GM18909 (cell line): ENCODE results near the gene GMPPA.

Experiments used
- ATAC-seq: cut with Tn5 transposase; IDR thresholded peaks from one replicate; pipeline ENCODE4 v1.9.1; 2021; ENCODE audit warnings: mild to moderate bottlenecking; ENCODE audit not compliant: unreplicated experiment, poor library complexity

The GMPPA gene

DNA sequence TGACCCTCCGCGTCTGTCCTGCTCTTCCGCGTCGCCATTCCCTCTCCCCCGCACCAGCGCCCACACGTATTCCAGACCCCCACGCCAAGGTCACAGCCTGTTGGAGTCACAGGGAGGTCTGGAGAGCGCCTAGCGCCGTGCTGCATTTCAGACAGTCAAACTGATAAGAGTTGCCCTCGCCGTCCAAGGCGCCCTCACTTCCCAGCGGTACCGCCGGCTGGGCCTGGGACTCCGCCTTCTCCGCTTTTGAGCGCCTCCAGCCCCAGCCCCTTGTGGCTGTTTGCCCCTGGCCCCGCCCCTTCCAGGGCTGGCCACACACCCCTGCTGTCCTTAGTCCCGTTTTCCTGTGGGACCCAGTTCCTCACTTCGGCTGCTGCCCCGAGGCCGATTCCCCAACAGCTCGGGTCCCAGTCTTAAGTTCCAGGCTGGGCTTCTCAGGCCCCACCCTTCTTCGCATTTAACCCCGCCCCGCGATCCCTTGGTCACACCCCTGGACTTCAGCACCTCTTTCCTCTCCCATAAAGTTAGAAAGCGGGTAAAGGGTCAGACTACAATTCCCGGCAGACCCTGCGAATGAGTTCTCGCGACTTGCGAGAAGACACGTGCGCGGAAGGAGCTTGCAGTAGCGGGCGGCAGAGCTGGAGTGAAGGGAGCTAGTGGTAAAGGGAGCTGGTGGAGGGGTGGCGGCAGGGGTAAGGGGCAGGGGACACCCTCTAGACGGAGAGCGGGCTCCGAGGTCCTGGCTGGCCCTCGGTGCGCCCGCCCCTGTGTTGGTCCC lies at the start of gene GMPPA:
GMPPA (plus strand) TSS at position 612 of the 778 bp plus-strand sequence. CDS start 1,085 bp downstream, outside the sequence.
- ATAC-seq: peak; percentile 95

GRCh38 chr2:219449609-219450008 lies 49.1 kb upstream of the GMPPA start:
- ATAC-seq: no peak

GRCh38 chr2:219451661-219452360 lies 46.9 kb upstream of the GMPPA start:
- ATAC-seq: no peak

- ATAC-seq: no peak
Observed at GRCh38 chr2:219452361-219453317, 46.1 kb upstream of the GMPPA start.

GRCh38 chr2:219453671-219454590 lies 44.8 kb upstream of the GMPPA start:
- no peak for ATAC-seq

GRCh38 chr2:219455581-219455980 lies 43.1 kb upstream of the GMPPA start:
- no peak for ATAC-seq

DNA sequence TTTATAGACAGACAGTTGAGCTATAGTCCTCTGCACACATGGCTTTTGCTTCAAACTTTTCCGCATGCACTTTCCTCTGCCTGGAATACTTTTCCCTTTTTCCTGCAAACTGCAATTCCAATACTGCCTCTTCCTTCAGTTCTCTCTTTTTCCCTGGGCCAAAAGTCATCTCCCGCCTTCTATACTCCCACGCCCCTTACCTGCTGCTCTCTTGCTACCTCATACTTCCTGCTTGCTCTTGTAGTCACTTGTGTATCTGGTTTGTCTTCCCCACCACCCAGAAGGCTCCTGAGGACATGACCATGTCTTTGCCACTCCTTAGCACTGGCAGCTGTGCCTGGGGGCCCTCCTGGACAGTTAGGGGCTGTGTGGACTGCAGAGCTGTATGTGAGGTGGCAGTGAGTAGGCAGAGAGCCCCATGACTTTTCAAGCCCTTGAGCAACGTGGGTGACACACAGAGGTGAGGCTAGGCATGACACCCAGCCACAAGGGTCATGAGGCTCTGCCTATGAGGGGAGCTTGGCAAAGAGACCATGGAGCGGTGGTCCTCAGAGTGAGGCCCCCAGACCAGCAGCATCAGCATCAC lies 40.8 kb upstream of the GMPPA start:
- ATAC-seq: peak; percentile 48

DNA sequence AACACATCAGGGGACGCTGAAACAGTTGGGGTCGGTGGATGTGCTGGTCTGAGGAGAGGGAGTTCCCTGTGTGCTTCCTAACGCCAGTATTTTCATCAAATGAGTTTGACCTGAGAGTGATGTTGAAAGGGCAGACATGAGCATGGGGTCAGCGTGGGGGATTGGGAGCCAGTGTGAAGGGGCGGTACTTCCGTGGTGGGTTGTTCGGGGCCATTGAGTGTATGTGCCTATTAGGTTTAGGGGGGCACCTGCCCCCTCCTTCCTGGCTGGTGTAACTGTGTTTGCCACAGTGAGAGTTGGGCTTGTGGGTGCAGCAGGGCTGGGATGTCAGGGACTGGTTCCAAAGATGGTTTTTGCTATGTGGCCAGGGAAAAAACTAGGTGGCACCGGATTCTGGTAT lies 39.7 kb upstream of the GMPPA start:
- no peak for ATAC-seq

DNA sequence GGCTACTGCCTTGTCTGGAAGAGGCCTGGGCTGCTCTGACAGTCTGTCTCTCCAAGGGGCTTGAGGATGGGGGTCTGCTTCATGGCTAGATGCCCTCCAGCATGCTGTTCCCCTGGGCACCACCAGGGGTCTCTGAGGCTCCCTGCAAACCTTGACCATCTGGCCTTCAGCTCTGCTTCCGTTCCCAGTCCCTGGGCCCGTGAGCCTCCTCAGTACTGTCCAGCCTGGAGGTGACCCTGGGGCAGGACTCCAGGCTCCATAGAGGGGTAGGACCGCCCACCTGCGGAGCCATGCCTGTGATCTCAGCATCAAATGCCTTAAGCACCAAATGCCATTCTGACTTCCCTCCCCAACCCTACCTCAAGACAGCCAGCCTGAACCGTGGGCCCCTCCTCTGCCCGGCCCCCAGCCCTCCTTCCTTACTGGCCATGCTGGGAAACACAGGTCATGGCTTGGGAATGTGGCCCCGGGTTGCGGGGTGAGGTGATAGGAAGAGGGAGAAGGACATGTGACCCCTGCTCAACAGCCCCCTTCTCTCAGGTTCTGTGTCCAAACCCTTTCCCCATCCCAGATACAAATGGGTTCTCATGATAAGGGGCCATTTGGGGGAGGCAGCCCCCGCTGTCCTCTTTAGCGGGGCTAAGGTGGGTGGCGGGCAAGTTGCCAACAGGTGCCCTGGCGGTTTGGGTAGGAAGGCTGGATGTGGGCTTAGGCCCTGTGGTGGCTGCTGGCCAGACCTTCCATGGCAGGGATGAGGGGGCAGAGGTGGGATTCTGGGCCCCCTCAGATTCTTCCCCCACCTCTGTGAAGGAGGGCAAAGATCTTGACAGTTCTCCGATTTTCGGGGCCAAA lies 39.0 kb upstream of the GMPPA start:
- ATAC-seq: peak; percentile 73

GRCh38 chr2:219460424-219460926 lies 38.2 kb upstream of the GMPPA start:
- no peak for ATAC-seq

- no peak for ATAC-seq
Observed at GRCh38 chr2:219461047-219461514, 37.6 kb upstream of the GMPPA start.

DNA sequence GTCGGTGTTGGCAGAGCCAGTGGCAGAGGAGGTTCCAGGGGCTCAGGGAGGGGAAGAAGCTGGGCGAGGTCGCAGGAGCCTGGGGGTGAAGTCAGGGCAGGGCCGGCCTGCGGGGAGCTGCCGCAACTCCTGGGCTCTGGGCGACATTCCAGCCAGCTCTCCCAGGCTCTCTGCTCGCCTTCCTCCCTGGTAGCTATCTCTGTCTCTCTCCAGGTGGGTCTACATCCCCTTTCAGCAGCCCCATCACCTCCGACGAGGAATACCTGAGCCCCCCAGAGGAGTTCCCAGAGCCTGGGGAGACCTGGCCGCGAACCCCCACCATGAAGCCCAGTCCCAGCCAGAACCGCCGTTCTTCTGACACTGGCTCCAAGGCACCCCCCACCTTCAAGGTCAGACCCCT lies 37.0 kb upstream of the GMPPA start:
- ATAC-seq: no peak

DNA sequence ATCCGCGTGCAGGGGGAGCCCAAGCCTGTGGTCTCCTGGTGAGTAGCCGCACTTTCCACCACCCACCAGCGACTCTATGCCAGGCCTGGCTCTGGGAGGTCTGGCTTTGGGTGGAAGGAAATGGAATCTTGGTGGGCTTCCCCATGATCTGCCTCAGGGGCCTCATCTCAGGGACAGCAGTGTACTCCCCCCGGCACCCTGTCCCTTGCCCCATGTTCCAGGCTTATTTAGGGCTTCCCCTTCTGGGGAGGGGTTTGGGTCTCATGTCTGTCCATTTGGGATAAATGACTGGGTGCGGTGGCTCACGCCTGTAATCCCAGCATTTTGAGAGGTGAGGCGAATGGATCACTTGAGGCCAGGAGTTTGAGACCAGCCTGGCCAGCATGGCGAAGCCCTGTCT lies 36.3 kb upstream of the GMPPA start:
- no peak for ATAC-seq

GRCh38 chr2:219464286-219465032 lies 34.2 kb upstream of the GMPPA start:
- ATAC-seq: no peak

- no peak for ATAC-seq
Observed at GRCh38 chr2:219465659-219466561, 32.8 kb upstream of the GMPPA start.
